Activated CD8-positive, alpha-beta memory T cell treated with anti-CD3 and anti-CD28 coated beads for 1 hour (primary cell): ENCODE measurements around the gene PHACTR1.
"Not testable (repeated sequence)": the region's sequence is repeated elsewhere in the genome, so short reads cannot be mapped to it uniquely, and the experiment has no call there.

Experiments used
- DNase-seq, 2 donors: peaks; one replicate each; pipeline ENCODE4 v3.0.0-alpha.2; 2020; ENCODE audit warnings: low read depth in 1 of 2; ENCODE audit errors: extremely low read depth in 1 of 2

Gene PHACTR1

GRCh38 chr6:13133894-13134293, 417.3 kb downstream of the PHACTR1 start:
- not testable (repeated sequence) for DNase-seq

GRCh38 chr6:13135152-13135551, 418.6 kb downstream of the PHACTR1 start:
- no peak for DNase-seq

GRCh38 chr6:13139119-13139518, 422.6 kb downstream of the PHACTR1 start:
- no peak for DNase-seq

GRCh38 chr6:13140980-13141379, 424.4 kb downstream of the PHACTR1 start:
- DNase-seq, result no peak

- DNase-seq, result no peak
Observed at GRCh38 chr6:13141387-13141786, 424.8 kb downstream of the PHACTR1 start.

- DNase-seq, result no peak
Observed at GRCh38 chr6:13142611-13143010, 426.0 kb downstream of the PHACTR1 start.

GRCh38 chr6:13146442-13146841, 429.9 kb downstream of the PHACTR1 start:
- DNase-seq, result no peak

- DNase-seq, result no peak
Observed at GRCh38 chr6:13147376-13147775, 430.8 kb downstream of the PHACTR1 start.

GRCh38 chr6:13147782-13148181, 431.2 kb downstream of the PHACTR1 start:
- DNase-seq, result no peak

GRCh38 chr6:13152764-13153163, 436.2 kb downstream of the PHACTR1 start:
- no peak for DNase-seq

GRCh38 chr6:13156381-13156780, 439.8 kb downstream of the PHACTR1 start:
- no peak for DNase-seq

- DNase-seq, result no peak
Observed at GRCh38 chr6:13157293-13157692, 440.7 kb downstream of the PHACTR1 start.

GRCh38 chr6:13159300-13159699, 442.7 kb downstream of the PHACTR1 start:
- DNase-seq, result no peak

GRCh38 chr6:13159822-13160221, 443.3 kb downstream of the PHACTR1 start:
- not testable (repeated sequence) for DNase-seq

- DNase-seq, result no peak
Observed at GRCh38 chr6:13163161-13163944, 446.8 kb downstream of the PHACTR1 start.

GRCh38 chr6:13164291-13164690, 447.7 kb downstream of the PHACTR1 start:
- DNase-seq, result no peak

GRCh38 chr6:13165502-13166172, 449.1 kb downstream of the PHACTR1 start:
- DNase-seq, result no peak

- DNase-seq, result no peak
Observed at GRCh38 chr6:13166269-13166668, 449.7 kb downstream of the PHACTR1 start.

GRCh38 chr6:13166916-13167315, 450.3 kb downstream of the PHACTR1 start:
- no peak for DNase-seq

- no peak for DNase-seq
Observed at GRCh38 chr6:13172291-13172690, 455.7 kb downstream of the PHACTR1 start.

GRCh38 chr6:13175087-13175486, 458.5 kb downstream of the PHACTR1 start:
- no peak for DNase-seq

- no peak for DNase-seq
Observed at GRCh38 chr6:13175759-13176158, 459.2 kb downstream of the PHACTR1 start.
